Stimulated activated effector memory CD8-positive, alpha-beta T cell treated with anti-CD3 and anti-CD28 coated beads, Interleukin-12 subunit alpha, Interleukin-12 subunit beta, amount 100 ng/mL, for 72 hours (primary cell): Measurements from ENCODE around the gene SCGN.

Source experiments
- ATAC-seq: fragments of 150-1000 bp; cut with Tn5 transposase; 2 replicates; pipeline ENCODE4 v1.10.0; 2021
- DNase-seq, 2 donors: peaks; one replicate each; pipeline ENCODE4 v3.0.0; 2021 to 2022; ENCODE audit warnings: low spot score in 2 of 2
- H3K27ac Mint-ChIP-seq: one replicate; pipeline ENCODE4 v1.8.0; 2022; ENCODE audit warnings: mild to moderate bottlenecking, mixed read lengths
- H3K36me3 Mint-ChIP-seq: one replicate; pipeline ENCODE4 v1.8.0; 2022; ENCODE audit warnings: mild to moderate bottlenecking, mixed read lengths
- H3K4me1 Mint-ChIP-seq: one replicate; pipeline ENCODE4 v1.8.0; 2022; ENCODE audit warnings: mixed read lengths
- H3K4me3 Mint-ChIP-seq: one replicate; pipeline ENCODE4 v1.8.0; 2022; ENCODE audit warnings: mild to moderate bottlenecking, mixed read lengths
- H3K9me3 Mint-ChIP-seq: one replicate; pipeline ENCODE4 v1.8.0; 2022; ENCODE audit warnings: mixed read lengths

SCGN gene

GRCh38 chr6:25691894-25692293, 39.9 kb downstream of the SCGN start:
- ATAC-seq (no peak), DNase-seq (no peak)
- Mint-ChIP-seq H3K36me3 (no peaks in the 10 kb centered on the region), H3K27ac (no peak overlapping the region), H3K4me3 (no peak overlapping the region), H3K4me1 (no peaks in the 10 kb centered on the region), H3K9me3 (no peaks in the 10 kb centered on the region)

GRCh38 chr6:25692472-25692871, 40.5 kb downstream of the SCGN start:
- Mint-ChIP-seq H3K4me1 (no peaks in the 10 kb centered on the region), H3K9me3 (no peaks in the 10 kb centered on the region), H3K36me3 (no peaks in the 10 kb centered on the region), H3K4me3 (no peak overlapping the region), H3K27ac (no peak overlapping the region)
- ATAC-seq (no peak), DNase-seq (no peak)

DNA sequence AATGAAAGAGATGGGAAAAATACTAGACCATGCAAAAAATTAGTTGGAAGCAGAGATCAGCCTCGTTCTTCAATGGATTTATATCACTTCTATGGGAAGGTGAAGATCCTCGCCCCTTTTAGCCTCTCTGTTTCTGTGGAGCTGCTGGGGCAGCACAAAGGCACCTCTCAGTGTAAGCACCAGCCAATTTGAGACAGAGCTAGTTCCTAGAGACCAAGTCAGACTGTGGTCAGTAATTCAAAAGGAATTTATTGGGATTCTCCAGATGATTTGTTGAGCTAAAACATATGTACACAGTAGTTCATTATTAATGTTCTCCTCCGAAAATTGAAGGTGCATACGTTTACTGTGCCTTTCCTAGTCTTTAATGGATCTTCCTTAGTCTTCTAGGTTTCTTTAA, 42.4 kb downstream of the SCGN start:
- H3K9me3 Mint-ChIP-seq: no peaks in the 10 kb centered on the region
- no peaks in the 10 kb centered on the region for H3K4me1 Mint-ChIP-seq
- H3K36me3 Mint-ChIP-seq: no peaks in the 10 kb centered on the region
- DNase-seq (no peak), ATAC-seq (no peak)
- H3K4me3 Mint-ChIP-seq: no peak overlapping the region
- H3K27ac Mint-ChIP-seq: no peak overlapping the region

DNA sequence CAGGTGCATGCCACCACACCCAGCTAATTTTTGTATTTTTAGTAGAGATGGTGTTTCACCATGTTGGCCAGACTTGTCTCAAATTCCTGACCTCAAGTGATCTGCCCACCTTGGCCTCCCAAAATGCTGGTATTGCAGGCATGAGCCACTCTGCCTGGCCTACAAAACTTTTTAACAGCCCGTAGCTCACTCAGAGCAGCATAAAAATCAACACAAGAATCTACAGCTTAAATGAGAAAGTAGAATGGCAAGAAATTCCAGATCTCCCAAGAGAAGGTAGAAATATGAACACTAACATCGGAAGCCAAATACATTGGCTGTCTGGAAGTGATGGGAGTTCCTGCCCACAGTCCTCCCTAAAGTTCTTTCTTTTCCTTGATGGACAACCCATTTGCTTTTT, 43.7 kb downstream of the SCGN start:
- no peaks in the 10 kb centered on the region for H3K9me3 Mint-ChIP-seq
- no peak overlapping the region for H3K4me3 Mint-ChIP-seq
- no peak overlapping the region for H3K27ac Mint-ChIP-seq
- DNase-seq (no peak), ATAC-seq (no peak)
- no peaks in the 10 kb centered on the region for H3K36me3 Mint-ChIP-seq
- no peaks in the 10 kb centered on the region for H3K4me1 Mint-ChIP-seq

DNA sequence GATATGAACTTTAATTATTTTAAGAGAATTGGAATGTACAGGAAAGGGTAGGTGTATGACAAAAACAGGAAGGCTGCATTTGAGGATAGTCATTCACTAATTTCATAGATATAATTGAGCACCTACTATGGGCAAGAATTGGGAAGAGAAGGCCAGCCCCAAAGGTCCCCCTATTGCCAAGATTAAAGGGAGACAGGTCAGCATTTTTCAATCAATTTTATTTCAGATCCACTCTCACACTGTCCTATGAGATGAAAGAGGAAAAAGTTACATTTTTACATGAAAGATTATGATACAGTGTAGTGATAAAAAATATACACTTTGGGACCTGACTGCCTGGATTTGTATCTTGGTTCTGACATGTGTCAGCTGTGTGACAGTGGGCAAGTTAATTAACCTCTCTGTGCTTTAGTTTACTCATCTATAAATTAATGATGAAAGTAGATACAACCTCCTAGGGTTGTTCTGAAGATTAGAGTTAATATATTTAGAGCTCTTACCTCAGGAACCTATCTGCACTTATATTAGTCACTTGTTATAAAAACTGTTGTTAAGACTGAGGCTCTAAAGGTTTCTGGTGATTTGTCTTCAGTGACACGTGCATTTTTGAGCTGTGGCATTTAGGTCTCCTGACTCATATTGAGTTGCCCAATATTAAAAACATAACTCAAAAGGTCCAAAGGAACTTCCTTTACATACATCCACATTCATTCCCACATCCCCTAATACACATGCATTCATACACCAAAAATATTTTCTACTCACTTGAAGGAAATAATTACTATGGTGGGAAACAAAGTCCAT, 45.7 kb downstream of the SCGN start:
- no peak overlapping the region for H3K27ac Mint-ChIP-seq
- DNase-seq (no peak), ATAC-seq (no peak)
- H3K4me3 Mint-ChIP-seq: no peak overlapping the region
- H3K4me1 Mint-ChIP-seq: no peaks in the 10 kb centered on the region
- H3K36me3 Mint-ChIP-seq: no peaks in the 10 kb centered on the region
- no peaks in the 10 kb centered on the region for H3K9me3 Mint-ChIP-seq

DNA sequence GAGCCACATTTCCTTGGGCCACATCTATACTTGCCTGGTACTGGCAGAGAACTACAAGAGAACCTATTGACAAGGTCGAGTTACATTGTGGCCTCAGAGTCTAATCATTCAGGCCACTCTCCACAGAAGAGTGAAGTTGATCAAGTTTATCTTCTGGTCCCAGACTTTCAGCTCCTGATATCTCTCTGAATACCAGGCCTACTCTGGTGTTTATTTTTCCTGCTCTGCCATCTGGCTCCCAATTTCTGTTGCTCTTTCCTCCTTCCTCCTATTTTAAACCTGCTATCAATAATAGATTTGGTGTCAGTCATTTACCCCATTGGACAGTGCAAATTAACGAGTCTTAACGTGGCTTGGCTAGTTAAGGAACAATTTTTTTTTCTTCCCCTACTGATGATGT, 46.6 kb downstream of the SCGN start:
- H3K27ac Mint-ChIP-seq: no peak overlapping the region
- no peaks in the 10 kb centered on the region for H3K36me3 Mint-ChIP-seq
- ATAC-seq (no peak), DNase-seq (no peak)
- no peaks in the 10 kb centered on the region for H3K9me3 Mint-ChIP-seq
- no peak overlapping the region for H3K4me3 Mint-ChIP-seq
- H3K4me1 Mint-ChIP-seq: no peaks in the 10 kb centered on the region

GRCh38 chr6:25699649-25700048, 47.6 kb downstream of the SCGN start:
- Mint-ChIP-seq H3K27ac (no peak overlapping the region), H3K9me3 (no peaks in the 10 kb centered on the region), H3K4me1 (no peaks in the 10 kb centered on the region), H3K4me3 (no peak overlapping the region), H3K36me3 (no peaks in the 10 kb centered on the region)
- DNase-seq (no peak), ATAC-seq (no peak)

DNA sequence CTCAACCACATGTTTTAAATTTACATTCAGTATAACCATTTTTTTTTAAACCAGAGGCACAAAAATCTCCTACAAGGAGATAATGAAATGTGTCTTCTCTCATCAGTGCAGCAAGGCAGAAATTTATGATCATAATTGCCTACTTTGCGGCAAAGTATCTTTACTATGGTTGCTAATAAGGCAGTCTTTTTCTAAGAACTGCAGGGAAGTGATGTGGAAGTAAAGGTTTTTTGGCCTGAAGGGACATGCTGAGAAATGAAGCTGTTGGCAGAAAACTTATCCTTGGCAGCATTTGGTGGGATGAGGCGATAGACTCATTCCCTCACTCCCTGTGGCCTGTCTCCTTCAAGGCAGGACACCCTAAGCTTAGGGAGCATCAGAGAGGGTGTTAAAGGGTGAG, 48.7 kb downstream of the SCGN start:
- Mint-ChIP-seq H3K4me3 (no peak overlapping the region), H3K36me3 (no peaks in the 10 kb centered on the region), H3K27ac (no peak overlapping the region), H3K4me1 (no peaks in the 10 kb centered on the region), H3K9me3 (no peaks in the 10 kb centered on the region)
- ATAC-seq (no peak), DNase-seq (no peak)

DNA sequence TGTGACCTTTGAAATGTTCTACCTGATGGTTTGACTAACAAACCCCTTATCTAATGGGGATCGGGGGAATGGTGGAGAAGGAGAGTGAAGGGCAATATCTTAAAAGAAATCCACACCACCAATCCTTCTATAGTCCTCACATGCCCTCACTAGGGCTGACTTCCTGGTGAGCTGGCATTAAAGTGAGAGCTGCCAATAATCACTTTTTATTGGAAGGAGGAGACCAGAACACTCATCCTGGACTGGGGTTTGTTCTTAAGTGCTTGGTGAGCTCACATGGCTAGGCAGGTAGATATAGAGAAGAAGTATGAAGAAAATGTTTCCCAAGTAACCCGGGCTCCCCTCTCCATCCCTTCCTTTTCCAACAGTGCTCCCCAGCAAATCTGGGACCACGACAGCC, 49.8 kb downstream of the SCGN start:
- ATAC-seq (no peak), DNase-seq (no peak)
- Mint-ChIP-seq H3K27ac (no peak overlapping the region), H3K4me1 (no peaks in the 10 kb centered on the region), H3K4me3 (no peak overlapping the region), H3K9me3 (no peaks in the 10 kb centered on the region), H3K36me3 (no peaks in the 10 kb centered on the region)

DNA sequence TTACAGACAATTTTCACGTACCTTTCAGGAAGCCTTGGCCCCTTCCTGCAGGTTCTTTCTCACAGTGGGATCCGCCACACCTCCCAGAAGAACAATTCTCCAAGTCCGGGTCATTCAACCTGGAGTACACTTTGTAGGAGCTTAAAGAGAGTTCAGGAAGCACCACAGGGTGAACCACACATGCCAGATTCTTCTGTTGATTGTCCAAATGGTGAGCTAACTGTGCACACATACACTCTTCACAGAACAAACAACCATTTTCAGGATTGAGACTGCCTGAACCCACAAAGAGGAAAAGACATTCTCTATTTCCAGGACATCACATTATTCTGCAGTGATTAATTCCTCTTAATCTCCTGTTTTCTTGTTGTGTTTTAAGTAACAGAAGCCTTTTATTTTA, 51.0 kb downstream of the SCGN start:
- H3K27ac Mint-ChIP-seq: no peak overlapping the region
- no peak overlapping the region for H3K4me3 Mint-ChIP-seq
- H3K36me3 Mint-ChIP-seq: no peaks in the 10 kb centered on the region
- DNase-seq: no peak
- H3K4me1 Mint-ChIP-seq: no peaks in the 10 kb centered on the region
- ATAC-seq: no peak
- H3K9me3 Mint-ChIP-seq: no peaks in the 10 kb centered on the region

DNA sequence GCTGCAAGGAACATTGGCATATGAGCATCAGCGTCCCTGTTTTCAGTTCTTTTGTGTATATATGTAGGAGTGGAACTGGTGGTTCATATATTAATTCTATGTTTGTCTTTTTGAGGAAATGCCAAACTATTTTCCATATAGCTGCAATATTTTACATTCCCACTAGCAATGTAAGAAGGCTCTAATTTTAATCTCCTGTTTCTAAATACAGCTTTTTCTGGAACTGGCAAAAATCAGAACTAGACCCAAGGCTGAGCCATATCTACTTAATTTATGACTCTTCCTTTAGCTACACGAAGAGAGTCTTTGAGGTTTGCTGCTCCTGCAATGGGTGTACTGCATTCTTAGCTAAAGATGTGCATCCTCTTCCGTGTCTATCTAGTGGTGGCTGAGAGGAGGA, 52.0 kb downstream of the SCGN start:
- ATAC-seq (no peak), DNase-seq (no peak)
- Mint-ChIP-seq H3K4me3 (no peak overlapping the region), H3K36me3 (no peaks in the 10 kb centered on the region), H3K9me3 (no peaks in the 10 kb centered on the region), H3K27ac (no peak overlapping the region), H3K4me1 (no peaks in the 10 kb centered on the region)

- Mint-ChIP-seq H3K4me3 (no peak overlapping the region), H3K36me3 (no peaks in the 10 kb centered on the region), H3K4me1 (no peaks in the 10 kb centered on the region), H3K9me3 (no peaks in the 10 kb centered on the region), H3K27ac (no peak overlapping the region)
- ATAC-seq (no peak), DNase-seq (no peak)
Observed at GRCh38 chr6:25706314-25707014, 54.4 kb downstream of the SCGN start.

GRCh38 chr6:25709761-25710160, 57.7 kb downstream of the SCGN start:
- no peak overlapping the region for H3K4me3 Mint-ChIP-seq
- no peak for DNase-seq
- ATAC-seq: no peak

DNA sequence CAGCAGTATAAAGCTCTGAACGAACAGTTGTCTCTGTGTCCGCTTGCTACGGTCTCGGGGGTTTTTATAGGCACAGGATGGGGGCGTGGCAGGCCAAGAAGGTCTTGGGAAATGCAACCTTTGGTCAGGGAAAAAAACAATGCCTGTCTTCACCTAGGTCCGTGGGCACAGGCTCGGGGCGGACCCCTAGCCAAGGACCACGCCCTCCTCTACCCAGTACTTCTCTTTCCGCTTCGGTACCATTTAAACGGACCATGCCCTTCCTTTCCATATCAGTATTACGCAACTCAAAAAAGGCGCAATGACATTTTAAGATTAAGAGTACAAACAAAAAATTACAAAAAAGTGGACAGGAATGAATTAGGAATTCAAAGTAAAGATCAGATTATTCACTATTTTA, 58.3 kb downstream of the SCGN start:
- Mint-ChIP-seq H3K9me3 (no peaks in the 10 kb centered on the region), H3K36me3 (no peaks in the 10 kb centered on the region), H3K4me3 (no peak overlapping the region), H3K4me1 (no peaks in the 10 kb centered on the region), H3K27ac (no peak overlapping the region)
- no peak for DNase-seq
- ATAC-seq: no peak

More at GRCh38 chr6:25709761-25710160, 57.7 kb downstream of the SCGN start:
- Mint-ChIP-seq H3K27ac (no peak overlapping the region), H3K9me3 (no peaks in the 10 kb centered on the region), H3K36me3 (no peaks in the 10 kb centered on the region), H3K4me1 (no peaks in the 10 kb centered on the region)

- ATAC-seq (no peak), DNase-seq (no peak)
- Mint-ChIP-seq H3K36me3 (no peaks in the 10 kb centered on the region), H3K9me3 (no peaks in the 10 kb centered on the region), H3K27ac (no peak overlapping the region), H3K4me3 (no peak overlapping the region), H3K4me1 (no peaks in the 10 kb centered on the region)
Observed at GRCh38 chr6:25713824-25714223, 61.8 kb downstream of the SCGN start.

GRCh38 chr6:25714765-25715164, 62.8 kb downstream of the SCGN start:
- H3K4me1 Mint-ChIP-seq: no peaks in the 10 kb centered on the region
- no peak overlapping the region for H3K4me3 Mint-ChIP-seq
- H3K9me3 Mint-ChIP-seq: no peaks in the 10 kb centered on the region
- DNase-seq (no peak), ATAC-seq (no peak)
- H3K27ac Mint-ChIP-seq: no peak overlapping the region
- H3K36me3 Mint-ChIP-seq: no peaks in the 10 kb centered on the region
